ENCODE results near the gene TTC23.
"Not testable (repeated sequence)": the region's sequence is repeated elsewhere in the genome, so short reads cannot be mapped to it uniquely, and the experiment has no call there.

TTC23 gene

DNA sequence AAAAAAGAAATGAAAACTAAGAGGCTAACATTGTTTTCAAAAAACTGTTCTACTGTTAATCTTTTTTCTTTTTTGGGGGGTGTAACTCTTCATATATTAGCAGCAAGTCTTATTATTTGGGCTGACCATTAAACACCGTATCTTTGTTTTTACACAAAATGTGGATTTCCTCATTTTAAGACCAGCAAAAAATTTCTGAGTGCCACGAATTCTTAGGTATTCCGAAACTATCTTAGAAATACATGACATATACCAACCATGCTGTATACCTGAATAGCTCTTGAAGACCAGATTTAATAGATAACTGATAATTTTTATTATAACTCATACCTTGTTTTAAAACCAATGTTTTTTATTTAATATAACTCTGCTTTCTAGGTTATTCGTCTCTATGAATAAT, 620 bp upstream of the TTC23 start:
- DNase-seq: no peak

DNA sequence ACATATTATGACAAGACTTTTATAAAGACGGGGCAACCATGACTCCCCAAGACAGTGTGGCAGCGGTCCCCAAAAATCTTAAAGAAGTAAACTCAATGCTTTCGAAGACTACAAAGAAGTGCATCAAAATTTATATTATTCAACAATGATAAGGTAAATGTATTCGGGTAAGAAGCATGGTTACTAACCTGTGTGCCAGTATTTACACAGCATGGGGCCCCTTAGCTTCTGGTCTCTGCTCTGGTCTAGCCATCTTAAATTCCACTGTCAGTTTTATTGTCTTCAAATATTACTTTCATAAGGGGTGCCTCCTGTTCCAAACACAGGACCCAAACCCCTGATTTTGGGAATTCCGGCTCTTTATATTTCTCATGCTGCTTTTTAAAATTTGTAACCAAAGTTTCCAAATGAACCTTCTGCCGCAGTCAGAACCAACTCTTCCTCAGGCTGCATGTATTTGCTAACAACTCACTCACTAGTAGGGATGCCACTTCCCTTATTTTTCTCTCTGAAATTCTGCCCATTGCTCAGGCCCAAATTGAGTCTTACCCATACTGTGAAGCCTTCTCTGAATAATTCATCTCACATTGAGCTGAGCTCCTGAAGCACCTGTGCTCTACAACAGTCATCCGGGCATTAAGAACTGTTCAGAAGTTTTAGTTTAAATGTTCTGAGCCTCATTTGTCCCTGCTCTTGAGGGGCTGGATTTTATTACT, 1.2 kb downstream of the TTC23 start:
- no peak for DNase-seq

DNA sequence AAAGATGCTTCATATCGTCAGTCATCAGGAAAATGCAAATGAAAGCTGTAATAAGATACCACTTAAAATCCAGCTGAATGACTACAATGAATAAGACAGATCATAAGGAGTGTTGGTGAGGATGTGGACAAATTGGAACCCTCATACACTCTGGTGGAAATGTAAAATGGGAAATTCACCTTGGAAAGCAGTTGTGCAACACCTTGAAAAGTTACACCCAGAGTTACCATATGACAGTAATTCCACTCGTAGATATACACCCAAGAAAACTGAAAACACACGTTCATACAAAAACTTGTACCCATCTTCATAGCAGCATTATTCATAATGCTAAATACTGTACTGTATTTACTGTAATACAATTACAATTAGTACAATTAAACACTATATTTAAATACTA, 2.3 kb downstream of the TTC23 start:
- no peak for DNase-seq

DNA sequence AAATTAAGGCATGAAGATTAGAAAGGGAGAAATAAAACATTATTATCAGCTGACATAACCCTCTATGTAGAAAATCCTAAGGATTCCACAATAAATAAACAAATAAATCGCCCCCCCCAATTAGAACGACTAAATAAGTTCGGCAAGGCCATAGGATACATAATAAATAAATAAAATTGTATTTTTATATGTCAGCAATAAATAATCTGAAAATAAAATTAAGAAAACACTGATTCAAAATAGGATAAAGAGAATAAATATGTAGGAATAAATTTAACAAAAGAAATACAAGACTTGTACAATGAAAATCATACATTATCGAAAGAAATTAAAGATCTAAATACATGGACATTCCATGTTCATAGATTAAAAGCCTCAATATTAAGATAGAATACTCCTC, 5.1 kb downstream of the TTC23 start:
- no peak for DNase-seq

DNA sequence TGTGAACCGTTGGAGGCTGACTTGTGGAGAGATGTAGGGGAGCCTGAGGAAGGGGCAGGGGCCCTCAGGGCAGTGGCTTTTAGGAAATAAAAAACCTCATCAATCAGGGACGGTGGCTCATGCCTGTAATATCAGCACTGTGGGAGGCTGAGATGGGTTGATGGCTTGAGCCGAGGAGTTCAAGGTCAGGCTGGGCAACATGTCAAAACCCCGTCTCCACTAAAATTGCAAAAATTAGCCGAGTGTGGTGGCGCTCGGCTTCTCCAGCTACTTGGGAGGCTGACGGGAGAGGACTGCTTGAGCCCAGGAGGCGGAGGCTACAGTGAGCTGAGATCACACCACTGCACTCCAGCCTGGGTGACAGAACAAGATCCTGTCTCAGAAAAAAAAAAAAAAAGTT, 7.6 kb downstream of the TTC23 start:
- DNase-seq: no peak

DNA sequence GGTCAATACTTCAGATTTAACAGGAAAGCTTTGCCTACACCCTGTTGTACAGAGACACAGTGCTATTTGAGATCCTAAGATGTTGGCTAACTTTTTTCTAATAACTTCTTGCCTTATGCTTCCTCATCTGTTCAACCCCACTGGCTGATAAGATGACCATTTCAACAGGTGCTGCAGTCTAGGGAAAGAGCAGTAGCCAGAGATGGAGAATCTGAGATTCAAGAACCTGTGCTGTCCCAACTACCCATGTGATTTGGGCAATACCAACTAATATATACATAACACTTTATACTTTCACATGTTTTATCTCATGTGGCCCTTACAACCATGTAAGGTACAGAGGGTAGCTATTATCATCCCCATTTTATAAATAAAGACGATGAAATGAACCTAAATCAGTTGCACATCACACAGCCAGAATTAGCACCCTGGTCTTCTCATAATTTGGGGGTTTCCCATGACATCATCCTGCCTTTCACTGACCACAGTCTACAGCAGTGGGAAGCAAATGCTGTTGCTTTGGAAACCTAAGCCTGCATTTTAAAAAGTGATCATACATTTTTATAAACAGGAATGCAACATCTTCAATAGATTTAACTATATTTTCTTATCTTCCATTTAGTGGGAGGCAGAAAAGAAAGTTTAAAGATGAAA, 9.7 kb downstream of the TTC23 start:
- peak; percentile 11 for DNase-seq

DNA sequence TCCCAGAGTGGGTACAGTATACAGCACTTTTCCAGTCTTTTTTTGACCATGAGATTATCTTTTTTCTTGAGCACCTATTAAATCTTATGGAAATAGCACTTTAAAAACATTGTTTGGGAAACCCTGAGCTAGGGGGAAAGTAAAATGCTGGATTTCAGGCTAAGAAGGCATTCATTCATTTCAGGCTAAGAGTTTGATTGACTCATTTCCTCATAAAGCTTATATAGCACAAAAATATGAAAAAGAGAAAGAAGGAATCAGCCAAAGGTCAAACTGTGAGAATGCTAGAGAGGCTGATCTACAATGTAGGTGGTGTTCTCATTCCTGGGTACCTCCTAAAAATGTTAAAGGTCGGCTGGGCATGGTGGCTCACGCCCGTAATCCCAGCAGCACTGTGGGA, 10.5 kb downstream of the TTC23 start:
- no peak for DNase-seq

DNA sequence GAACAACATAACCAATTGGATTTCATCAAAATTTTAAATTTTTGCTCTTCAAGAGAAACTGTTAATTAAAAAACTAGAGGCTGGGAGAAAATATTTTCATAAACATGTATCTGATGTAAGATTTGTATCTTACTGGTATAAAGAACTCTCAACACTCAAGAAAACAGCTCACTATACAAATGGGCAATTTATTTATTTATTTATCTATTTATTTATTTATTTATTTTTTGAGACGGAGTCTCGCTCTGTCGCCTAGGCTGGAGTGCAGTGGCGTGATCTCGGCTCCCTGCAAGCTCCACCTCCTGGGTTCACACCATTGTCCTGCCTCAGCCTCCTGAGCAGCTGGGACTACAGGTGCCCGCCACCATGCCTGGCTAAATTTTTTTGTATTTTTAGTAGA, 15.2 kb downstream of the TTC23 start:
- DNase-seq: not testable (repeated sequence)

DNA sequence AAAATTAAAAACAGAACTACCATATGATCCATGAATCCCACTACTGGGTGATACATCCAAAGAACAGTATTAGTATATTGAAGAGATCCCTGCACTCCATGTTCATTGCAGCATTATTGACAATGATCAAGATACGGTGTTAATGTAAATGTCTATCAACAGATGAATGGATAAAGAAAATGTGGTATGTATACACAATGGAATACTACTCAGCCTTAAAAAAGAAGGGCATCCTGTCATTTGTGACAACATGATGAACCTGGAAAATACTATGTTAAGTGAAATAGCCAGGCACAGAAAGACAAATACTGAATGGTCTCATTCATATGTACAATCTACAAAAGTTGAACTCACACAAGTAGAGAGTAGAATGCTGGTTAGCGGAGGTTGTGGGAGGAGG, 16.6 kb downstream of the TTC23 start:
- DNase-seq: no peak

DNA sequence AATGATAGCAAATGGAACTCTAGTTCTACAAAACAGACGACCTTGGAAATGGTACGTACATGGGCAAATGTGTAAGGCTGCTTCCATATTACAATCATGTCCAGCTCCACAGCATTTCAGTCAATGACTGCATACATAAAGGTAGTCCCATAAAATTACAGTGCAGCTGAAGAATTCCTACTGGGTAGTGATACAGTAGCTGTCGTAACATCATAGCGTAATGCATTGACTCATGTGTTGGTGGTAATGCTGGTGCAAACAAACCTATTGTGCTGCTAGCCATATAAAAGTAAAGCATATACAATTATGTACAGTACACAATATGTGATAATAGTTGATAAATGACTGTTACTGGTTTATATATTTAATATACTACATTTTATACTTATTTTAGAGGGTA, 18.5 kb downstream of the TTC23 start:
- DNase-seq: peak; percentile 40

DNA sequence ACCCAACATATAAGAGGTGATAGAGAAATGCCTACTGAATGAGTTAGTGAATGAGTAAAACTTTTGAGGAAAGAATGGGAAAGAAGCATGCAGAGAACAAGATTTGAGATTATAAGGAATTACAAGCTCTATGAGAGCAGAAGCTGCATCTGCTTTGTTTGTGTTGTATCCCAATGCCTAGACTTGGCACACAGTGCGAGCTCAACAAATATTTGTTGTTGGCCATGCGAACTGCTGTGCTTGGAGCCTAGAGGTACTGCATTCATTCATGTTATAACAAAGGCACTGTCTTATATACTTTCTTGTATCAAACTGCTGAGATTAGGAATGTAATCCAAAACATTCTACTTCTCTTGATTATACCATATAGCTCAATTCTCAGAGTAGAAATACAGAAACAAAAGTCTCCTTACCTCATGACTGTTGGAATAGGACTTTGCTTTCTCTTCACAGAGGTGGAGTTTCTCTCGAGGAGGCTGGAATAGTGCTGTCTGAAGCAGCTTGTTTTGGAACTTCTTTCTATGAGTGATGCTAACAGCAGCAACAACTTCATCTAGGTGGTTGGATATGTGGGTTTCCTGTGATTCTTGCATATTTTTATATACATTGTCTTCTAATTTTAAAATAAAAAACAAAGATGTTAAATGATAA, 21.1 kb downstream of the TTC23 start:
- no peak for DNase-seq

DNA sequence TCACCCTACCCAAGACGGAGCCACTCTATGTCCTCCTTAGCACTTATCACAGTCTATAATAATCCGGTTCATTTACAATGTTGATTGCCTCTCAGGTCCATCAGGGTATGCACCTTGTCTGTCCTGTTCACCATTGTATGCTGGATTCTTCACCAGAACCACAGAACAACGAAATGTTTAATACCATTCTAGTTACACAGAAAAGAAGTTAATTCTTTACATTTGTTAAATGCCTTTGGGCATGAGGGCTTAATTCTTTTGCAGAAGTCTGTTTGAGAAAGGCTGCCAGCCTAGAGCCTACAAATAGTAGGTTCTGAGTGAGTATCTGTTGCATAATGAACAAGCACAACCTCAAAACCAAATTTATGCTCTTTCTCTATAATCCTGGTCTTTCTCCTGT, 22.6 kb downstream of the TTC23 start:
- no peak for DNase-seq

DNA sequence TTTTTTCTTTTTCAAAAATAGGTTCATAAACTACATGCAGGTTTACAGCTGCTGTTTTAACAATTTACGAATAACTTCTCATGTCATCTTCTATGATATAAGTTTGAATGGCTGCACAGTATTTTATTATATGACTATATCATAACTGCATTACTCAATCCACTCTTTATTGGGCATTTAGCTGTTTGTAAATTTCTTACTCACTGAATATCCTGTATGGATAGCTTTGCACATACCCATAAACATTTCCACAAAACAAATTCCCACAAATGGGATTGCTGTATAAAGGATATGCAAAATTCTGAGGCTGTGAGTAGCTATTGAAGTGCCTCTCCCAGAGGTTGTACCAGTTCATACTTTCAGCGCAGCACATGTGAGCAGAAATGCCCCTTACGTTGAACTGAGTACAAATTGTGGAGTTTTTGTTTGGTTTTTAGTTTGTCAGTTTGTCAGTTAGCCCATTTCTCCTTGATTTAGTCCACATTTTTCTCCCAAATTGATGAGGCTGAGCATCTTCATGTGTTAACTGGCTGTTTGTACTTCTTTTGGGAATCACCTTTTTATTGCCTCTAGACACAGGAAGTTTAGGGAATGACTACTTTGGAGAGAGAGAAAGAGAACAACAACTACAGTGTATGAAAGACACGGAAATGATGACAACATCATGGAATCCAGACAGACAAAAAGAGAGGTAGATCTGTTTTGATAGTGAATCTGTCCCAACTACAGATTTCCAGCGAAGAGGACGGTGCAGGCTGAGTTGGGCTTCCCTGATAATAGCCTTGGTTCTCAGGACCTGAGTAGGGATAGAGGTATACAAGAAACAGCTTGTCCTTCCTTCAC, 24.8 kb downstream of the TTC23 start:
- no peak for DNase-seq

DNA sequence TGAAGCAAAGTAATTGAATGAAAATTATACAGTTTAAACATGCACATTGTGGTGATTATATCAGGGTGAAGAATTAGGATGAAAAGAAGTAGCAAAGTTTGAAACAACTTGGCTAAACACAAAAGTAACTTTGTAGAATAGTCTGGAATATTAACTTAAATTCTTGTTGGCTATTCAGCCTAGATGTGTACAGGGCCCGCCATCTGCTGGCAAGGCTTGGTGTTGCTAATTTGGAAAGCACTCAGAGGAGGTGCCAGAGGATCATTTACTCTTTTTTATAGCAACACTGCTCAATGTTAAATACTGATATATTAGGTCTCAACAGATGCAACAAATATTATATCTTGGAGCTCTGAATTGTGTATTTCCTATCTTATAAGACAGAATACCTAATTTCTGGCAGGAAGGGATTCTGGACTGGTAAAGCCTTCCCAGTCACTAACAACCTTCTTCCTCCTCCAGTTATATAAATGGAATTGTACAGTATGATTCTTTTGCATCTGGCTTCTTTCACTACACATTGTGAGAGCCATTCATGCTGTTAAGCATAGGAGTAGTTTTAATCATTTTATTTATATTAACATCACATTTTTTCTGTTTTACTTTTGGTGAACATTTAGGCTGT, 36.1 kb downstream of the TTC23 start:
- peak; percentile 55 for DNase-seq

DNA sequence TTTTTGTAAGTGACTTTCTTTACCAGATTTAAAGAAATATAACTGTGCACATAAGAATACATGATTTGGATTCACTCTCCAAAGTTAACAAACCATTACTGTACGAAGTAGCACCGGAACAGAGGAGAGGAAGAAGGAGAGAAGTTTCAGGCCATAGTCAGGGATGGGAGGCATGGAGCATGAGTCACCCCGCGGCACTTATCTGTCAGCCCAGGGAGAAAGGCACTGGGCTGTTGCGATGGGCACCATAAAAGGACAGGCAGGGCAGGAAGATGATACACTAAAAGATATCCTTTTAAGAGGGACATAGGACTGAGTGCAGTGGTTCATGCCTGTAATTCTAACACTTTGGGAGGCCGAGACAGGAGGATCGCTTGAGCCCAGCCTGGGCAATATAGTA, 37.0 kb downstream of the TTC23 start:
- DNase-seq: no peak

DNA sequence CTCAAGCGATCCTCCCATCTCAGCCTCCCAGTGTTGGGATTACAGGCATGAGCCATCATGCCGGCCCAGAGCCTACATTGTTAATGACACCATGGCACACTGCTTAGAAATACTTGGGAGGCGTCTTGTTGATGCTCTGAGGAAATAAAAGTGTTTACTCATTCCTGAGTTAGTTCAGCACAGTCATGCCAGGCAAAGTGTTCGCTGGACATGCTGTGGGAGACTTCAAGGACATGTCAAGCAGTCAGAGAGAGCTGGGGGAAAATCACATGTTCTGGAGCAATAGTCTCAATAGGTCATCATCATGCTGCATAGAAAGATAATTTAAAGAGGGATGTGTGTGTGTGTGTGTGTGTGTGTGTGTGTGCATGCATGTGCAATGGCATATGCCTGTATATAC, 37.5 kb downstream of the TTC23 start:
- DNase-seq: no peak

DNA sequence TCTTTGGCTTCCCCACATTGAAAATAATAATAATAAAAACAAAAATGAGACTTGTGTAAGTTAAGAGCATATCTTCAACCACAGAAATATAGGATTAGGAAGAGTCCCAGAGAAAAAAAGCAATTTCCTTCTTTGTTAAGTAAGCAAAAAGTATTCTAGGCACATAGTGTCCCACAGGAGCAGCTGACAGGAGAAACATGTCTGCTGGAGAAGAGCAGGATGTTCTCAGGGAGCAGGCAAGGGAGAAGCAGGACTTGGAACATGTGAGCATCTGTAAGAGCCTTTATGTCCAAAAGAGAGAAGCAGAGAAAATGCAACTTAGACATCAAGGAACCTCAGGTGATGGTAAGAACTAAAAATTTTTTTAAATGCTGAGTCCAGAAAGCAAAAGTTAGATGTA, 39.0 kb downstream of the TTC23 start:
- DNase-seq: no peak

DNA sequence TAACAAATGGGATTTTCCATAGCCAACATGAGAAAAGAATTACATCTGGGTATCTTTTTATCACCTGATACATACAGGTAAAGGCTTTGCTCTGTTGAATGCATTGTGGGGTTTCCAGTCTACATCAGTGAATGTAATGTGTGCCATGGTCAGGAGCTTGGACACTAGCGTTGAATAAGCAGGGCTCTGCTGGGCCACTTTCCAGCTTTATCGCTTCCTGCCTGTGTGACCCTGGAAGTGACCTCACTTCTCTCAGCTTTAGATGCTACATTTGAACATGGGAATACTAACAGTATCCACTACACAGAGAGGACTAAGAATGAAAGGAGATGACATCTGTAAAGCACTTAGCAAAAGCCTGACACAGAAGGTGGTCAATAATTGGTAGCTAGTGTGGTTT, 40.1 kb downstream of the TTC23 start:
- DNase-seq: no peak

DNA sequence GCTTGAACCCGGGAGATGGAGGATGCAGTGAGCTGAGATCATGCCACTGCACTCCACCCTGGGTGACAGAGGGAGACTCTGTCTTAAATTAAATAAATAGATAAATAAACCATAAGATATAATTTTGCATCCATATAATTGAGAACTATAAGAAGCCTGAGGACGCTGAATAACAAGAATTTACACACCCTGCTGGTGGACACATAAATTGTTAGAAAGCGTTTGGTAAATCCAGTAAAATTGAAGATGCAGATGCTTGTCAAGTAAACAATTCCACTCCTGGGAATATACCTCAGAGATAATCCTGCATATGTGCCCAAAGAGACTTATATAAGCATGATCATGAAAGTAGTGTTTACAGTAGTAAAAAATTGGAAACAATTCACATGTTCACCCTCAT, 41.7 kb downstream of the TTC23 start:
- no peak for DNase-seq

DNA sequence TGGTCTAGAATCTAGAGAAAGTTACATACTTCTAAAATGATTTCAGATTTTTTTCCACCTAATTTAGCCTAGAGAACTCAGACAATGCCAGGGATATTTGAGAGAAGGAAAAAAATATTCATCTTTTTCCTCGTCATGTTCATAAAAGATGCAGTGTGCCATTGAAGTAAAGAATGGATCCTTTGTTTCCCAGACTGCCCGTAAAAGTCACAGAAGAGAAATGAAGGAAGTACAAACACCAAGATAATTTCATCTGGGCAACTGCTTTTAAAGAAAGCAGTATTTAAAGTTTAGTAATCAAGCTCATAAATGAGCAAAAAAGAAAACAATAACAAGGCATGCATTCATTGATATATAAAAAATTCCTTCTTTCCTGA, 47.2 kb downstream of the TTC23 start:
- no peak for DNase-seq

DNA sequence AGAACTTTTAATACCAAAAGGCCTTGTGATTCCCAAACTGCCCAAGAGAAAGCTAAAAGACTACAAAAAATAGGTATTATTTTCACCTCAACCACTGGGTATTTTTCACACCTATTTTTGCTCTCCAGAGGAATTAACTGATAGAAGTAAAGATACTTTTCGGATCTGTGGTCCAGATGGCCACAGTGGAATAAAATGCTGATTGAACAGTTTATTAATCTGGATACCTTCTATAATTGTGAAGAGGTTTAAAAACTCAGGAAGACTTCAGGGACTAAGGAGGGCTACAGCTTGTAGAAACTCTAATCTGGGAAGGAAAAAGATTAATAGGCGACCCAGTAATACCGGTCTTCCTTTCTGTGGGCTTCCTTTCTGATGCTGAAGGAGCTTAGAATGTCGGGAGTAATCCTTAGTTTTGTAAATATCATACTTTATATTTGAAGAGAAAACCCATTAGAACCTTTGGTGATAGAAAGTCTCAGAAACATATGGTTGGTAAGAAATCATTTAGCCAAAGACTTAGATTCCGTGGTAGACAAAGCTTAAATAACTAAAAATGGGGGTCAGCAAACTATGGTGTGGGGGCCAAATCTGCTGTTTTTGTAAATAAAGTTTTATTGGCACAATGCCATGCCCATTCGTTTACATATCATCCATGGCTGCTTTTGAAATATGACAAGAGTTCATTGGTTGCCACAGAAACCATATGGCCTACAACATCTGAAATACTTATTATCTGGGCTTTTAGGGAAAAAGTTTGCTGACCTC, 47.8 kb downstream of the TTC23 start:
- DNase-seq: no peak

DNA sequence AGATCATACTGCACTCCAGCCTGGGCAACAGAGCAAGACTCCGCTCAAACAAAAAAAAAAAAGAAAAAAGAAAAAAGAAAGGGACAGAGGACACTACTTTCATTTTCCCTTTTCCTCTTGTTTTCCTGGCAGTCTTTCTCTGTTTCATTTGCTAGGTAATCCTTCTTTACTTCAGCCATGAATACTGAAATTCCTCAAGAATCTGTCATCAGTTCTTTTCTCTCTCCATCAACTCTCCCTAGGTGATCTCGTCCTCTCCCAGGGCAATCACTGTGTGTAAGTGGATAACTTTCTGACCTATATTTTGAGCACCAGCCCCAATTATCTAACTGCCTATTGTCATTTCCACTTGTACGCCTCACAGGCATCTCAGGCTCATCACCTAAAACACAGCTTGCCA, 51.5 kb downstream of the TTC23 start:
- DNase-seq: no peak

Measured in NCI-H69 (cell line).